T follicular helper cell (primary cell): ENCODE data around the gene COBLL1.
"Not testable (repeated sequence)": the region's sequence is repeated elsewhere in the genome, so short reads cannot be mapped to it uniquely, and the experiment has no call there.

Source experiments
- DNase-seq: peaks from one replicate; pipeline ENCODE4 v3.0.0-alpha.2; 2020; ENCODE audit warnings: low read depth
- total RNA-seq, 2 experiments: gene quantifications; one replicate each; lab custom pipeline; 2026; lab: John Stamatoyannopoulos, UW

The COBLL1 gene
- 0 to 0.09 reads per million in 2 experiments for total RNA-seq

DNA sequence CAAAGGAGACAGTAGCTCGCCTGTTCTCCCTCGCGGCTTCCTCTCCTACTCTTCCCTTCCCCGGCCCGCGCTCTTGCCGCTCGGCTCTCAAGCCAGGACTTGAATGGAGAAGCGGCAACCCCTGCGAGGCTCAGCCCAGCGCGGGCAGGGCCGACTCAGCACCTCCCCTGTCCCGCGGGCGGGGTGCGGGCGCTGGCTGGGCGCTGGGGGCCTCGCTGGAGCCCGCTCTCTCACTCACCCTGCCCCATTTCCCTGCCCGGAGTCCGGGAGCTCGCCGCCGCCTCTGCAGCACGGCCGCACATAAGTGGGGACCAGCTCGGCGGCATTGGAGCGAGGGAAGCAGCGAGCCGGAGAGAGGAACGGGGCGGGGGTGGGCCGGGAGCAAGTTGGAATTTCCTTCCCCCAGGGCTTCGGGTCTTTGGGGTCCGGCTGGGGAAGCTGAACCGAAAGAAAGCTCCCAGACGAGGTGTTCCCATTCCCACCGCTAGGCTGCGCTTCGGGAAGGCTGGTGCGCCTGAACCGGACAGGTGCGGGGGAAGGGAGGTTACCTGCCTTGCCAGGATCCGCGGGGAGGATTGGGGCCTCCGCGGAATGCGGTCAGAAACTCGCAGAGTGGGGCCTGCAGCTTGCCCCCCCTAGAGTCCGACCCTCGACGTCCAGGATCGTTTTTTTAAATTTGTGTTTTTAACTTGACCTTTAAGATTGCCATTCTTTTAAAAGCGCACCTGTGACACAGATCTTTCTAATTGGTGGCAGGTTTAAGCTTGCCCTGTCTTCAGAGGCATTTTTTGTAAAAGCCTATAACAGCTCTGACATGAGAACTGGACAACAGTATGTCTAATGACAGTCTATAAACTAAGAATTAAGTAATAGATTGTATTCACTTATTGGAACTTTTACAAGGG lies at the start of gene COBLL1:
Gene COBLL1 (minus strand): TSS at position 105 of the 905 bp plus-strand sequence. CDS start 627 bp downstream, outside the sequence.
- no peak for DNase-seq

DNA sequence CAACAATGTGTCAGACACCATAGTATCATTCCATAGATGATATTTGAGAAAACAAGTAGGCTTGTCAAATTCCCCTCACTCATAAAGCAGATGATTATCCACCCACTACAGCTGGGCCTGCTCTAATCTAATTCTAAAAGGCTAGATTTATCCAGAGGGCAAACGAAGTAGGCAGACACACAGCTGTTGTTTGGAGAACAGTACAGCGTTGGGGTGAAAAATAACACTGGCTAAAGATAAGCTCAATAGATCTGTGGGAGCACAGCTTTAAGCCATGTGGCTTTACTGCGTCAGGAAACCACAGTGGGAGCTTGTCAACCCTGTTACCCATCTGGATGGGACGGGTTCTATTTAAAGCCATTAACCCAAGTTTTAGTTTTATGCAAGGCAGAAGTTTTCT lies 48.9 kb upstream of the COBLL1 start:
- DNase-seq, result no peak

DNA sequence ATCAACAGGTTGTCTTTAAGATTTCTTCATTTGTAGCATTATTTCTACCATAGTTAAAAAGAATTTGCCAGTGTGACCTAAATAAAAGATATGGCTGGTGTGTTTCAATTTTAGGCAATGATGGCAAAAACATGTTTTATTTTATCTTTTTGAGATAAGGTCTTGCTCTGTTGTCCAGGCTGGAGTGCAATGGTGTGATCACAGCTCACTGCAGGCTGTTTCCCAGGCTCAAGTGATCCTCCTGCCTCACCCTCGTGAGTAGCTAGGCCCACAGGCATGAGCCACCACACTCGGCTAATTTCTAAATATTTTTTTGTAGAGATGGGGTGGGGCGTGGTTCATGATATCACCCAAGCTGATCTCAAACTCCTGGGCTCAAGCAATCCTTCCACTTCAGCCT lies 47.0 kb upstream of the COBLL1 start:
- no peak for DNase-seq

DNA sequence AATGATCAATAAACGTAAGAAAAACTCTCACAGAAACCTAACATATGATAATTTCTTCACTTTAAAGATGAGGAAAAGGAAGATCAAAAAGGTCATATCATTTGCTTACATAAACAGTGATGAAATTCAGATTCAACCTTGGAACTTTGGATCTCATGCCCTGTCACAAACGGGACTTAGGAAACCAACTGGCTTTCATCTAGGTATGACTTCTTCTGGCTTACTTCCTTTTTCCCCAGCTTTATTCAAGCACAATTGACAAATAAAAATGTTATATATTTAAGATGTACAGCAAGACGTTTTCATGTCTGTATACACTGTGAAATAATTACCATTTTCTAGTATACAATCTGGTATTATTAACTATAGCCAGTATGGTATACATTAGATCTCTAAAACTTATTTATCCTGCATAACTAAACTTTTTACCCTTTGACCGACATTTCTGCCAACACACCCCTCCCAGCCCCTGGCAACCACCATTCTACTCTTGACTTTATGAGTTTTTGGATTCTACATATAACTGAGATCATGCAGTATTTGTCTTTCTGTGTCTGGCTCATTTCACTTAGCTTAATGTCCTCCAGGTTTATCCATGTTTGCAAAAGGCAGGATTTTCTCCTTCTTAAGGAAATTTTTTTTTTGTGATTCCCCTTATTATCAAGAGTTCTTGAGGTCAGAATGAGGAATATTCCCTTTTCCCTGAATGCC lies 46.0 kb upstream of the COBLL1 start:
- DNase-seq, result no peak

DNA sequence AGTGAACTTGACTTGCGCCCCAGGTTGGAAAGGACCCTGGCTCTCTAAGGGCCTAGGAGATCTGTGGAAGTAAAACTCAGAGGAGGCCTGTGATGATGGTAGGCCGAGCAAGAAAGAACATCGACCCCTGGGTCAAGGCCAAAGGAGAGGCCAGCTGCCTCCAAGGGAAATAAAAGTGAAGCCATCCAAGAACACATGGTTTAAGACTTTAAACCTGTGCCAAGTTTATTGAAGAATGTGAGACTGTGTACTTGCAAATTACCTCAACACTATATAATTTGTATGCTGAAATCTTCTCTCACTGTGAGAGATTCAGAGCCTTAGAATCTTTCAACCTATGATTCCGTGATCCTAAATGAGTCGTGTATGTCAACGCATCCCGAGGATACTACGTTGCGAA lies 40.7 kb upstream of the COBLL1 start:
- no peak for DNase-seq

GRCh38 chr2:164881524-164881923 lies 39.9 kb upstream of the COBLL1 start:
- no peak for DNase-seq

DNA sequence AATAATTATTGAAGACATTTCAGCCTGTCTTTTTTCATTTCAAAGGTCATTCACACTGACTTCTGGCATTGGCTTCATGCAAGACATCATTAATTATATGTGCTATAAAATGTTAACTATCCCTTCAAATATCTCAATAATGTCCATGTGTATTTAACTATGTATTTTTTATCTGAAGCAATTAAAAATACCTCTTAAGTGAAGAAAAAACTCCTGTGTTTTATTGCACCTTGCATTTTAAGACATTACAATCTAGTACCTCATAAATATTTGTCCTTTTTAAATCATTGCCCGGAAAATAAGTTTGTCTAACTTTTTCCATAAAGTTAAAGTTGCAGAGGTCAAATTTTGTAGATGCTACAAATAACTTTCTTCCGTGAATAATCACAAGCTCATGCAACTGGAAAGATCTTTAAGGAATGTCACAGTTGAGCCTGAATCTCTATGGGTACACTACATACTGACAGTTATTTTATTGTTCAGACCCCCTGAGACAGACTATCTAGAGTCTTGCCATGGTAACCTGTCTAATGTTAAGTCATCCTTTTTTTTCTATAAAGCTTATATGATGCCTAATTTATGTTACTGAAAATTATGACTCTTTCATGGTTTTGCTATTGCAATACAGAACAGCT lies 38.4 kb upstream of the COBLL1 start:
- no peak for DNase-seq

DNA sequence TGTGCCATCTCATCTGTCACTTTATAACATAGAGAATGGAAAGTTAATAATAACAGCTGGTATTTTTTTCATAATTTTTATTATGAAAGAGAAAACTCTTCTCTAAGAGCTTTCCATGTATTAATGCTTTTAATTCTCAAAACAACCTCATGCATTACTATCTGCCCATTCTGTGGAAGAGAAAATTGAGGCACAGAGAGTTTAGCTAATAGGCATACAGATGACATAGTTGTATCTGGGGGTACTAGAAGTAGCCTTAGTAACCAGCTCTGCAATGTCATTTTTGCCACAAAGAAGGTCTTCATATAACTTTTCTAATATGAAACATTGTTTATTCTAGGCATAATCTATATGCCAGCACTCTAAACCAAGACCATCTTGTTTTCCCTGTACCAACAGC lies 36.3 kb upstream of the COBLL1 start:
- DNase-seq, result no peak

DNA sequence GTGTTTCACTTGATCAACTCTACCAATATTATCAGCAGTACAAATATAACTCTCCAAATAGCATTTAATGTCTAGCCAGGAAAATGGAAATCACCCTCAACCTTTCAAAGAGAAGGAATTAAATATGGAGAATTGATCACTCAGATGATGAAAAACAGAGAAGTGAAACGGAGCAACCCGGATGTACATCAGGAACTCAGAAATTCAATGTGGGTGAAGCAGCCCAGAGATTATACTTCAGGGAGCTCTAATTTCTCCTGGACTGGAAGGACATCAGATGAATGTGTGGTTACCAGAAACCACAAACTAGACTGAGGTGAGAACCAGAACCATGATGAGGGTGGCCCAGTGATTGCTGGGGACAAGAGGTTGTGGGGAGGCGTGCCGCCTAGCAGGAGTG lies 35.5 kb upstream of the COBLL1 start:
- DNase-seq, result no peak

DNA sequence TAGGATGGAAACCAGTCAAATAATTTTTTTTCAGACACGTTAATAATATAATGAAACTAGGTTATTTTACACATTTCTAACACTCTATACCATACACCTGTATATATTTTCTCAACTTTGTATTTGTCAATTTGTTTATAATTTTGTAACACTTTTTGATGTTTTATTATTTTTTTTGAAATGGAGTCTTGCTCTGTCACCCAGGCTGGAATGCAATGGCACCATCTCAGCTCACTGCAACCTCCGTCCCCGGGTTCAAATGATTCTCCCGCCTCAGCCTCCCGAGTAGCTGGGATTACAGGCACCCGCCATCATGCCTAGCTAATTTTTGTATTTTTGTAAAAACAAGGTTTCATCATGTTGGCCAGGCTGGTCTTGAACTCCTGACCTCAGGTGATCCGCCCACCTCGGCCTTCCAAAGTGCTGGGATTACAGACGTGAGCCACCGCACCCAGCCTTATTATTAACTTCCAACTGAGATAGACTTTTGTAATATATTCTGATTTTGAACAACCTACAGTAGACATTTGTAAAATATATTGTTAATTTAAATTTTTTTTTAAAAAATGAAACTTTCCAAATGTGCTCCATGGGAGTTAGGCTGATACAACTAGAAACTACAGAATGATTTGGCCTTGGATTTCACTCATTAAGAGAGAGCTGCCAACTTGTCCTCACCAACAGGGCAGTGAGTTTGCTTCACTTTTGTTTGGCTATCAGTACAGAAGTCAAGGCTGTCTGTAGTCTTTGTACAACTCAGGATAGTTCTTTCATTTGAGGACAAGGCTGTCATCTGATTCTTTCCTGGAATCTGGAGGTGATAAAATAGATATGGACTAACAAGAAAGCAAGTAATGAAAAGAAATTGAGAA lies 33.9 kb upstream of the COBLL1 start:
- no peak for DNase-seq

DNA sequence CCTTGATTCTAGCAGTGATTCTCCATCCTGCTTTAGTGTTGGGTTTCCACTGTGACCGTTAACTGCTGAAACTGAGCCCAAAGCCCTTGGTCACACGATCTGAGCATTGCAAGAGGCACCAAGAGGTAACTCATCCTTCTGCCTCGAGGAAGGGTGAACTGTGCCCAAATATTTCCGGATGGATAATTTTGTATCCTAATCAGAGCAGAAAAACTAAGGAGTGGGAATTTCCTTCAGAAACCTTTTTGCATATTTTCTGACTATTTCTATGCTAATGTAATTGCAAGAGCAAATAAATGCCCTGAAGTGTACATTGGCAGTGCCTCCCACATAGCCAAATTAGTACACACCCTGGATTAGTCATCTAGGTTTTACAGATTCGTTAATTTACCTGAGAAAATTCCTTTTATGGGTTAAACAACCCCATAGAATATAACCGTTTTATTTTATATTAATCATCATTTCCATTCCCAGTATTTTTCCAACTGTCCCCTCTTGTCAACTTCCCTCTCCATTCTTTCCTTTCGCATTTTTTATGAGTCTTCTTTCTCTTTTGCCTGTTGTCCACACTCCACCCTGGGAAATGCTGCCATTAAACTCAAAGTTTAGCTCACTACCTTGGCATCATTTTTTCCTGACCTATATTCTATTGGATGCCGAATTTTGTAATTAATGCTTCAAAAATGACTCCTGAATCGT lies 31.7 kb upstream of the COBLL1 start:
- no peak for DNase-seq

DNA sequence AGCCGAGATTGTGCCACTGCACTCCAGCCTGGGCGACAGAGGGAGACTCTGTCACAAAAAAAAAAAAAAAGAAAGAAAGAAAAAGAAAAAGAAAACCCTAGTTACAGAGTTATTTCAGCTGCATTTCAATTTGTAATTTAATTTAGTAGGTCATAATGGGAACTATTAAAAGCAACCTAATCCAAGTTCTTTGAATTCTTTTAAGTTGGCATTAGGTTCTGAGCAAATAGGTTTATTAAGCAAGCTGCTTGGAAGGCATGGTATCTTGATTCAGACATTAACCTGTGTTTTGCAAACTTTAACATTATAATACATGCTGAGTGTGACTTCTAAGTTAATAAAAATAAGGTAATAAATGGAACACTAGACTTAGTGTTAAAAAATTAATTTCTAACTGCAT lies 29.8 kb upstream of the COBLL1 start:
- no peak for DNase-seq

- no peak for DNase-seq
These were observed 27.8 kb upstream of the COBLL1 start for GRCh38 chr2:164869420-164869772.

- no peak for DNase-seq
These were observed 27.2 kb upstream of the COBLL1 start for GRCh38 chr2:164868563-164869419.

DNA sequence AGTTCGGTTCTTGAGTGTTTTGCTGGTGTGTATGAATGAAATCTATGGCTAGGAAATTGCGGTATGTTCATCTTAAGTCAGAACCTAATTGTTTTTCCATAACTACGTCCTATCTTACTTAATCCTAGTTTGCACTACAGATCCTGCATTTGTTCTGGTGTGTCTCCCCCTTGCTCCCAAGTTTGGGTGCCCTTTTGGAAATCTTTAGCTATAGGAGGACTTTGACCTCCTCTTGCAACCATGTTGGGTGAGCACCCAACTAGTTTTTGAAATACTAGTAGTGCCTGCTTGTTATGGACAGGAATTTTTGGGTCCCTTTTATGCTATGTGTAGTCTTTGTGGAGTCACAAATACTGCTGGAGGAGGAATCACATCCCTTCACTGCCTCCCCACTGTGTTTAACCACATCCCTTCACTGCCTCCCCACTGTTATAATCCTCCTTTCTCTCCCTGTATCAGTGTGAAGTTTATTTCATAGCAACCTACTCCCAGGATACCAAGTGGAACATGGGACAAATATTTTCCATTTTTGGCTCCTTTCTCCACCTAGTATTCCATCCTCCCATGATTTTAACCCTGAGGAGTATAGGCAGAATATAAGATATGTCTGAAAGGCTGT lies 26.3 kb upstream of the COBLL1 start:
- no peak for DNase-seq

DNA sequence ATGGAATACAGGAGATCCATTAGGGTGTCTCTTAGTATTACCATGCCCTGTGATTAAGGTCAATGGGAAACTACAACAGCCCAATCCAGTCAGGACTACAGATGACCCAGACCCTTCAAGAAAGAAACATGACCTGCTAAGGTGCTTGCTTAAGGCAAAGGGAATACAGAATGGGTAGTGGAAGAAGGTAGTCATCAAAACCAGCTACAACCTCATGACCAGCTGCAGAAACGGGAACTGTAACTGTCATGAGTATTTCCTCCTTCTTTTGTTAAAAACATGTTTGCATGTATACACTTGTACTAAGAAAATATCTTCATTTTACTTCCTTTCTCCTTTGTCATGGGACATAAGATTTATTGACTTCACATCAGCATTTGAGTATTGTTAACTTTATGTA lies 24.8 kb upstream of the COBLL1 start:
- DNase-seq, result not testable (repeated sequence)

DNA sequence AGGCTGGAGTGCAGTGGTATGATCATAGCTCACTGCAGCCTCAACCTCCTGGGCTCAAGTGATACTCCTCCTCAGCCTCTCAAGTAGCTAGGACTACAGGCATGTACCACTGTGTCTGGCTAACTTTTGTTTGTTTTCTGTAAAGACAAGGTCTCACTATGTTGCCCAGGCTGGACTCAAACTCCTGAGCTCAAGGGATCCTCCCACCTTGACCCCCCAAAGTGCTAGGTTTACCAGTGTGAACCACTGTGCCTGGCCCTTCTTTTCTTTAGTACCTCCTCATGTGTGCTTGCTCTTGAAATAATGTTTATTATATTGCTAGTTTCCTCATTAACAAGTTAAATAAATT lies 19.0 kb upstream of the COBLL1 start:
- no peak for DNase-seq

DNA sequence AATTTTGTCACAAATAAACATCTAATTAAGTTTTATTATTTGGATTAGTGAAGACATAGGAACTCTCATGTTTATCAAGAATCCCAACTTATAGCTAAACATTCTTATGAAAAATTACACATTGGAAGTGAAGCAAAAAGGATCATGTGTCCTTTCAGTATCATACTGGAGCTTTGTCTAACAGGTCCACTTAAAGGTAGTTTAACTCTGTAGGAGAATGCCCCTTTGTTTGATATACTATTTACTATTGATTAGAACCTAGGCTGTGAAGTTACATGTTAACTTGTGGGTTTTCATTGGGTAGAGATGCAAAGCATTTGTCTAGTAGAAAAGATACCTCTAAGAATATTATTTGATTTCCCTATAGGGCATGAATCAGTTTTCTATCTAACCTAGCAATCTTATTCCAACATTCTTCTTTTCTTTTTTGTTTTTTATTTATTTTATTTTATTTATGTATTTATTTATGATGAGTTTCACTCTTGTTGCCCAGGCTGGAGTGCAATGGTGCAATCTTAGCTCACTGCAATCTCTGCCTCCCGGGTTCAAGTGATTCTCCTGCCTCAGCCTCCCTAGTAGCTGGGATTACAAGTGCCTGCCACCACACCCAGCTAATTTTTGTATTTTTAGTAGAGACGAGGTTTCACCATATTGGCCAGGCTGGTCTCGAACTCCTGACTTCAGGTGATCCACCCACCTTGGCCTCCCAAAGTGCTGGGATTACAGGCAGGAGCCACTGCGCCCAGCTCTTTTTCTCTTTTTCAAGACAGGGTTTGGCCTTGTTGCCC lies 18.5 kb upstream of the COBLL1 start:
- DNase-seq, result not testable (repeated sequence)

DNA sequence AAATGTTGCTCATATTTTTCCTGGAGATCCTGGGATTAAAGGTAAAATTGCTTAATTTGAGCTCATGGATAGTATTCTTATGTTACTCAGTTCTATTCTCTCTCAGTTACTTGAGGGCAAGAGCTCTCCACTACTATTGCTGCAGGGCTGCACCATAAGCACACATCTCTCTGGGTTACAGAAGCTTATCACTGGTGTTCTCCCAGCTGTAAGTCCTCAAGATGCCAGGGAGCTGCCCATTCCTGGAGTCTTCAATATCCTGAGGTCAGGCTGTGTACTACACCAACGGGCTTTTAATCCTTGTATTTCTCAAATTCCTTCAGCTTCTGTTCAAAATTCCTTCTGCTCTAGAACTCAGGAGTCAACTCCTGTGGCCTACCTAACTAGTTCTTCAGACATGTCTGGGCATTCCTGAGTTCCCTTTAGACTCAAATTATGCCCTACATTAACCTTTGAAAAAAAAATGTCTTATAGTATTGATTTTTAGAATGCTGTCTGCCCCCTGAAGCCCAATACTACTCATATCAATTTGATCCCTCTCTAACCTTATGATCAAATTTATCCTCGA lies 17.7 kb upstream of the COBLL1 start:
- no peak for DNase-seq
